Ishikawa (cell line): ENCODE measurements around the gene KRTAP4-2.

Experiments used
- CEBPB ChIP-seq: IDR thresholded peaks from 2 replicates; pipeline ENCODE4 v1.6.1; 2012
- CREB1 ChIP-seq: IDR thresholded peaks from 2 replicates; pipeline ENCODE4 v1.6.1; 2012; ENCODE audit warnings: low read depth
- EGR1 ChIP-seq: IDR thresholded peaks from 2 replicates; pipeline ENCODE4 v1.6.1; 2012
- EP300 ChIP-seq: IDR thresholded peaks from 2 replicates; pipeline ENCODE4 v1.6.1; 2012; ENCODE audit warnings: borderline replicate concordance
- FOXM1 ChIP-seq: IDR thresholded peaks from 2 replicates; pipeline ENCODE4 v1.6.1; 2012; ENCODE audit warnings: low read depth, borderline replicate concordance
- MAX ChIP-seq: IDR thresholded peaks from 2 replicates; pipeline ENCODE4 v1.6.1; 2012
- NFIC ChIP-seq: IDR thresholded peaks from 2 replicates; pipeline ENCODE4 v1.6.1; 2012
- RAD21 ChIP-seq: IDR thresholded peaks from 2 replicates; pipeline ENCODE4 v1.6.1; 2012; ENCODE audit warnings: low read depth
- REST ChIP-seq: IDR thresholded peaks from 2 replicates; pipeline ENCODE4 v1.6.1; 2012; ENCODE audit warnings: low read depth, mild to moderate bottlenecking
- TAF1 ChIP-seq: IDR thresholded peaks from 2 replicates; pipeline ENCODE4 v1.6.1; 2012; ENCODE audit warnings: low read depth, mild to moderate bottlenecking
- TCF12 ChIP-seq: IDR thresholded peaks from 2 replicates; pipeline ENCODE4 v1.6.1; 2012; ENCODE audit warnings: low read depth
- TEAD4 ChIP-seq: IDR thresholded peaks from 2 replicates; pipeline ENCODE4 v1.6.1; 2012
- USF1 ChIP-seq: IDR thresholded peaks from 2 replicates; pipeline ENCODE4 v1.6.1; 2012
- YY1 ChIP-seq: IDR thresholded peaks from 2 replicates; pipeline ENCODE4 v1.6.1; 2012; ENCODE audit warnings: low read depth
- ZBTB7A ChIP-seq: IDR thresholded peaks from 2 replicates; pipeline ENCODE4 v1.6.1; 2012; ENCODE audit warnings: low read depth

The KRTAP4-2 gene

GRCh38 chr17:41151525-41151924 lies 26.5 kb downstream of the KRTAP4-2 start:
- TF ChIP-seq REST (no peak), CEBPB (no peak), EP300 (no peak), EGR1 (no peak), CREB1 (no peak), ZBTB7A (no peak), TEAD4 (no peak), TAF1 (no peak), YY1 (no peak)

GRCh38 chr17:41150026-41150425 lies 28.0 kb downstream of the KRTAP4-2 start:
- TF ChIP-seq NFIC (no peak), CEBPB (no peak)

GRCh38 chr17:41149652-41149985 lies 28.4 kb downstream of the KRTAP4-2 start, which contains the start of gene KRTAP4-5:
Gene KRTAP4-5 (minus strand): TSS chr17:41149825. CDS start chr17:41149767, 58 bp downstream.
- peak; percentile 51; the same call in 1 of the 2 replicates for TF ChIP-seq REST
- TF ChIP-seq TCF12: no peak
- no peak for TF ChIP-seq CEBPB

- TF ChIP-seq EP300 (no peak), RAD21 (no peak), CREB1 (no peak), MAX (no peak), USF1 (no peak), TEAD4 (no peak), YY1 (no peak), ZBTB7A (no peak), EGR1 (no peak), TAF1 (no peak), CEBPB (no peak), REST (no peak), FOXM1 (no peak), NFIC (no peak), TCF12 (no peak)
Observed at GRCh38 chr17:41147531-41148204, 30.4 kb downstream of the KRTAP4-2 start.

- TF ChIP-seq TCF12 (no peak), USF1 (no peak), MAX (no peak), EP300 (no peak), CEBPB (no peak), CREB1 (no peak), EGR1 (no peak), TEAD4 (no peak), ZBTB7A (no peak), YY1 (no peak), TAF1 (no peak), NFIC (no peak), REST (no peak), FOXM1 (no peak), RAD21 (no peak)
Observed at GRCh38 chr17:41145261-41145660, 32.8 kb downstream of the KRTAP4-2 start.
